HCT116 (cell line): ENCODE results near the gene ADAR. TPM values are rescaled to one million over a fixed set of nuclear protein-coding genes. Genes with fewer than 3 reads are reported as not detected.

Experiments
- ATAC-seq: fragments of 200-7000 bp; cut with Tn5 transposase; 2 replicates; pipeline ENCODE4 v1.9.1; 2020; ENCODE audit warnings: mild to moderate bottlenecking, moderate library complexity
- BruUV-seq: library from RNA; stranded (reverse); fragments of 400-500 nt; replicated peaks from 2 replicates; lab custom pipeline; 2021; lab: Mats Ljungman, UMichigan
- CTCF ChIA-PET: fragments of 300-600 bp; sonication (Branson Sonifier 250); formaldehyde crosslinking; loops from one replicate; lab custom pipeline; 2021; ENCODE audit warnings: antibody characterized with exemption; lab: Charles Lee
- POLR2A ChIA-PET: fragments of 300-600, 350-600 bp; sonication (Branson Sonifier 250); formaldehyde crosslinking; loops from one replicate; lab custom pipeline; 2021; ENCODE audit warnings: antibody characterized with exemption; lab: Charles Lee
- RAD21 ChIA-PET, 2 experiments: fragments of 300-600 bp; sonication (Branson Sonifier 250); formaldehyde crosslinking; loops; one replicate each; lab custom pipeline; 2023; ENCODE audit warnings: low total read pairs in 2 of 2; ENCODE audit not compliant: uncharacterized antibody in 2 of 2, unreplicated experiment in 2 of 2, low non-redundant PET in 1 of 2; lab: Charles Lee
- DNase-seq: peaks from one replicate; pipeline ENCODE4 v3.0.0-alpha.2; 2010; ENCODE audit warnings: low read depth, low spot score
- H2AFZ ChIP-seq: fragments of 200-600 bp; shearing (Covaris generic), sonication (generic); 2 replicates; pipeline ENCODE4 v1.6.1; 2017; ENCODE audit warnings: low read depth, mixed run types, mixed read lengths, antibody characterized with exemption, low read length; ENCODE audit not compliant: poor library complexity, severe bottlenecking
- H3K27ac ChIP-seq: 2 replicates; pipeline ENCODE4 v1.5.1; 2012; ENCODE audit warnings: low read depth, low read length
- H3K27me3 ChIP-seq: fragments of 200-600 bp; sonication (generic); 2 replicates; pipeline ENCODE4 v1.6.1; 2016; ENCODE audit warnings: mixed run types, low read length, mixed read lengths; ENCODE audit not compliant: insufficient read depth
- H3K36me3 ChIP-seq, 2 experiments: fragments of 200-500 bp in 1 of 2; fragments of 200-600 bp in 1 of 2; sonication (Bioruptor generic) in 1 of 2; sonication (generic) in 1 of 2; 2 replicates each; pipeline versions ENCODE4 v1.5.1 to v1.6.1; 2014 to 2016; ENCODE audit warnings: low read length in 2 of 2, inconsistent platforms in 1 of 2, mixed read lengths in 1 of 2, mixed run types in 1 of 2; ENCODE audit not compliant: insufficient read depth in 2 of 2, control insufficient read depth in 1 of 2
- H3K4me1 ChIP-seq, 2 experiments: fragments of 200-600 bp in 1 of 2; sonication (generic) in 1 of 2; 2 replicates each; pipeline versions ENCODE4 v1.5.1 to v1.6.1; 2012 to 2017; ENCODE audit warnings: low read length in 2 of 2, inconsistent platforms in 1 of 2, mild to moderate bottlenecking in 1 of 2, mixed read lengths in 1 of 2, mixed run types in 1 of 2, moderate library complexity in 1 of 2; ENCODE audit not compliant: insufficient read depth in 2 of 2, control insufficient read depth in 1 of 2
- H3K4me2 ChIP-seq: fragments of 200-600 bp; sonication (generic); 2 replicates; pipeline ENCODE4 v1.6.1; 2017; ENCODE audit warnings: mixed run types, low read length, mixed read lengths
- H3K4me3 ChIP-seq, 2 experiments: fragments of 200-600 bp in 1 of 2; sonication (generic) in 1 of 2; replicated peaks in 1 of 2; 2 replicates each; pipeline ENCODE4 v1.5.1; 2011 to 2016; ENCODE audit warnings: low read length in 2 of 2, control low read depth in 1 of 2, low read depth in 1 of 2, mild to moderate bottlenecking in 1 of 2, mixed read lengths in 1 of 2, mixed run types in 1 of 2
- H3K79me2 ChIP-seq: fragments of 200-600 bp; sonication (generic); 2 replicates; pipeline ENCODE4 v1.6.1; 2017; ENCODE audit warnings: mild to moderate bottlenecking, mixed run types, low read length, moderate library complexity, mixed read lengths; ENCODE audit not compliant: insufficient read depth
- H3K9ac ChIP-seq: fragments of 200-600 bp; sonication (generic); 2 replicates; pipeline ENCODE4 v1.6.1; 2016; ENCODE audit warnings: low read length, mixed read lengths
- H3K9me2 ChIP-seq: fragments of 200-600 bp; sonication (generic), shearing (Covaris generic); 2 replicates; pipeline ENCODE4 v1.6.1; 2017; ENCODE audit warnings: mixed run types, mild to moderate bottlenecking, moderate library complexity; ENCODE audit not compliant: insufficient read depth
- H3K9me3 ChIP-seq, 2 experiments: fragments of 200-500 bp in 1 of 2; fragments of 200-600 bp in 1 of 2; sonication (Bioruptor generic) in 1 of 2; sonication (generic) in 1 of 2; 2 replicates each; pipeline ENCODE4 v1.6.1; 2014 to 2017; ENCODE audit warnings: low read length in 2 of 2, mixed read lengths in 2 of 2, inconsistent platforms in 1 of 2, low read depth in 1 of 2, mild to moderate bottlenecking in 1 of 2, mixed run types in 1 of 2, moderate library complexity in 1 of 2; ENCODE audit not compliant: control insufficient read depth in 1 of 2, insufficient read depth in 1 of 2
- H4K20me1 ChIP-seq: fragments of 200-600 bp; sonication (generic), shearing (Covaris generic); 2 replicates; pipeline ENCODE4 v1.6.1; 2017; ENCODE audit warnings: mixed run types, mild to moderate bottlenecking, moderate library complexity; ENCODE audit not compliant: insufficient read depth
- EZH2 ChIP-seq: fragments of 200-600 bp; sonication (generic); IDR thresholded peaks from 2 replicates; pipeline ENCODE4 v1.6.1; 2017; ENCODE audit warnings: antibody characterized with exemption, mixed run types
- EZH2phosphoT487 ChIP-seq: fragments of 200-600 bp; IDR thresholded peaks from 2 replicates; pipeline ENCODE4 v1.6.1; 2018; ENCODE audit warnings: antibody characterized with exemption, borderline replicate concordance
- JUND ChIP-seq: IDR thresholded peaks from 2 replicates; pipeline ENCODE4 v1.6.1; 2012
- SIN3A ChIP-seq: IDR thresholded peaks from 2 replicates; pipeline ENCODE4 v1.6.1; 2012; ENCODE audit warnings: low read depth
- SP1 ChIP-seq: IDR thresholded peaks from 2 replicates; pipeline ENCODE4 v1.6.1; 2012; ENCODE audit warnings: low read depth
- TCF7L2 ChIP-seq: IDR thresholded peaks from 2 replicates; pipeline ENCODE4 v1.7.0; 2011; ENCODE audit warnings: borderline replicate concordance, inconsistent platforms; ENCODE audit not compliant: insufficient read depth, insufficient read length; ENCODE audit errors: extremely low read depth
- YY1 ChIP-seq: IDR thresholded peaks from 2 replicates; pipeline ENCODE4 v1.6.1; 2011; ENCODE audit warnings: low read length, low read depth, moderate library complexity, mild to moderate bottlenecking; ENCODE audit not compliant: insufficient replicate concordance; ENCODE audit errors: extremely low read depth
- ZFX ChIP-seq: fragments of 450-650 bp; IDR thresholded peaks from 2 replicates; pipeline ENCODE4 v1.6.1; 2017
- intact Hi-C: fragments of 100-400 bp; cut with micrococcal nuclease; formaldehyde crosslinking; loops from 2 replicates; pipeline ENCODE4 v1.10.0; 2022
- total RNA-seq: library from RNA; stranded (reverse); gene quantifications from one replicate; pipeline ENCODE4 v1.2.1, GENCODE V29; 2021; ENCODE audit not compliant: unreplicated experiment
- TF ChIP-seq, protein P1 (sequence below): IDR thresholded peaks from 2 replicates; pipeline ENCODE4 v1.6.1; 2011; ENCODE audit warnings: mild to moderate bottlenecking, low read length, moderate library complexity; ENCODE audit not compliant: insufficient replicate concordance; ENCODE audit errors: extremely low read depth
- TF ChIP-seq, protein P2 (sequence below): IDR thresholded peaks from 2 replicates; pipeline ENCODE4 v1.6.1; 2012
- TF ChIP-seq, protein P3 (sequence below): IDR thresholded peaks from 2 replicates; pipeline ENCODE4 v1.6.1; 2012
- TF ChIP-seq, protein P4 (sequence below): IDR thresholded peaks from 2 replicates; pipeline ENCODE4 v1.6.1; 2012; ENCODE audit warnings: low read depth

Gene ADAR
- total RNA-seq, 1 experiment from 2014 or later = 169 TPM

GRCh38 chr1:154595621-154596020 is 12.4 kb downstream of the ADAR start:
- ChIA-PET CTCF (interaction anchor here (1.2 kb wide), 1 partner anchor 36 kb away, joined by 4 read pairs; no protein-coding TSS in a partner anchor), POLR2A (interaction anchor here (1.1 kb wide), 1 partner anchor 10 kb away, joined by 4 read pairs; no protein-coding TSS in a partner anchor), RAD21 (no interaction called here)
- H3K4me1 ChIP-seq = no peaks in the 10 kb centered on the region
- no peak overlapping the region for H3K4me2 ChIP-seq
- H3K27me3 ChIP-seq = no peaks in the 10 kb centered on the region
- H3K27ac ChIP-seq = no peak overlapping the region
- no peak for DNase-seq
- no peak overlapping the region for H3K9ac ChIP-seq
- no peak overlapping the region for H3K4me3 ChIP-seq
- no peaks in the 10 kb centered on the region for H3K9me3 ChIP-seq
- peaks cover 26% of the 10 kb centered on the region for H3K79me2 ChIP-seq
- TF ChIP-seq, protein P1, sequence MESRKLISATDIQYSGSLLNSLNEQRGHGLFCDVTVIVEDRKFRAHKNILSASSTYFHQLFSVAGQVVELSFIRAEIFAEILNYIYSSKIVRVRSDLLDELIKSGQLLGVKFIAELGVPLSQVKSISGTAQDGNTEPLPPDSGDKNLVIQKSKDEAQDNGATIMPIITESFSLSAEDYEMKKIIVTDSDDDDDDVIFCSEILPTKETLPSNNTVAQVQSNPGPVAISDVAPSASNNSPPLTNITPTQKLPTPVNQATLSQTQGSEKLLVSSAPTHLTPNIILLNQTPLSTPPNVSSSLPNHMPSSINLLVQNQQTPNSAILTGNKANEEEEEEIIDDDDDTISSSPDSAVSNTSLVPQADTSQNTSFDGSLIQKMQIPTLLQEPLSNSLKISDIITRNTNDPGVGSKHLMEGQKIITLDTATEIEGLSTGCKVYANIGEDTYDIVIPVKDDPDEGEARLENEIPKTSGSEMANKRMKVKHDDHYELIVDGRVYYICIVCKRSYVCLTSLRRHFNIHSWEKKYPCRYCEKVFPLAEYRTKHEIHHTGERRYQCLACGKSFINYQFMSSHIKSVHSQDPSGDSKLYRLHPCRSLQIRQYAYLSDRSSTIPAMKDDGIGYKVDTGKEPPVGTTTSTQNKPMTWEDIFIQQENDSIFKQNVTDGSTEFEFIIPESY = no peak
- TF ChIP-seq, protein P2, sequence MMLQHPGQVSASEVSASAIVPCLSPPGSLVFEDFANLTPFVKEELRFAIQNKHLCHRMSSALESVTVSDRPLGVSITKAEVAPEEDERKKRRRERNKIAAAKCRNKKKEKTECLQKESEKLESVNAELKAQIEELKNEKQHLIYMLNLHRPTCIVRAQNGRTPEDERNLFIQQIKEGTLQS = no peak
- TF ChIP-seq TCF7L2 = no peak
- TF ChIP-seq, protein P3, sequence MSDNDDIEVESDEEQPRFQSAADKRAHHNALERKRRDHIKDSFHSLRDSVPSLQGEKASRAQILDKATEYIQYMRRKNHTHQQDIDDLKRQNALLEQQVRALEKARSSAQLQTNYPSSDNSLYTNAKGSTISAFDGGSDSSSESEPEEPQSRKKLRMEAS = no peak
- TF ChIP-seq YY1 = no peak
- TF ChIP-seq EZH2phosphoT487 = no peak
- no peak for TF ChIP-seq EZH2
- TF ChIP-seq SP1 = no peak
- no peak for TF ChIP-seq ZFX
- TF ChIP-seq JUND = no peak
- TF ChIP-seq SIN3A = no peak
- TF ChIP-seq, protein P4, sequence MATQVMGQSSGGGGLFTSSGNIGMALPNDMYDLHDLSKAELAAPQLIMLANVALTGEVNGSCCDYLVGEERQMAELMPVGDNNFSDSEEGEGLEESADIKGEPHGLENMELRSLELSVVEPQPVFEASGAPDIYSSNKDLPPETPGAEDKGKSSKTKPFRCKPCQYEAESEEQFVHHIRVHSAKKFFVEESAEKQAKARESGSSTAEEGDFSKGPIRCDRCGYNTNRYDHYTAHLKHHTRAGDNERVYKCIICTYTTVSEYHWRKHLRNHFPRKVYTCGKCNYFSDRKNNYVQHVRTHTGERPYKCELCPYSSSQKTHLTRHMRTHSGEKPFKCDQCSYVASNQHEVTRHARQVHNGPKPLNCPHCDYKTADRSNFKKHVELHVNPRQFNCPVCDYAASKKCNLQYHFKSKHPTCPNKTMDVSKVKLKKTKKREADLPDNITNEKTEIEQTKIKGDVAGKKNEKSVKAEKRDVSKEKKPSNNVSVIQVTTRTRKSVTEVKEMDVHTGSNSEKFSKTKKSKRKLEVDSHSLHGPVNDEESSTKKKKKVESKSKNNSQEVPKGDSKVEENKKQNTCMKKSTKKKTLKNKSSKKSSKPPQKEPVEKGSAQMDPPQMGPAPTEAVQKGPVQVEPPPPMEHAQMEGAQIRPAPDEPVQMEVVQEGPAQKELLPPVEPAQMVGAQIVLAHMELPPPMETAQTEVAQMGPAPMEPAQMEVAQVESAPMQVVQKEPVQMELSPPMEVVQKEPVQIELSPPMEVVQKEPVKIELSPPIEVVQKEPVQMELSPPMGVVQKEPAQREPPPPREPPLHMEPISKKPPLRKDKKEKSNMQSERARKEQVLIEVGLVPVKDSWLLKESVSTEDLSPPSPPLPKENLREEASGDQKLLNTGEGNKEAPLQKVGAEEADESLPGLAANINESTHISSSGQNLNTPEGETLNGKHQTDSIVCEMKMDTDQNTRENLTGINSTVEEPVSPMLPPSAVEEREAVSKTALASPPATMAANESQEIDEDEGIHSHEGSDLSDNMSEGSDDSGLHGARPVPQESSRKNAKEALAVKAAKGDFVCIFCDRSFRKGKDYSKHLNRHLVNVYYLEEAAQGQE = no peak
- no peak for ATAC-seq
- no peak overlapping the region for H2AFZ ChIP-seq
- no TSS peak for BruUV-seq
- H4K20me1 ChIP-seq = peaks cover 4% of the 10 kb centered on the region; the same call in 1 of the 2 replicates
- intact Hi-C loops = no loop called here
- H3K9me2 ChIP-seq = no peaks in the 10 kb centered on the region
- H3K36me3 ChIP-seq = peaks cover 55 to 69% of the 10 kb centered on the region in 2 experiments; a peak in 3 of 4 replicates
